HCT116 (cell line): ENCODE results near the gene MEX3B. TPM values are rescaled to one million over a fixed set of nuclear protein-coding genes. Genes with fewer than 3 reads are reported as not detected.
A peak's percentile ranks its signal among the peaks of the same experiment; 100 is the strongest.

Experiments
- ATAC-seq: fragments of 200-7000 bp; cut with Tn5 transposase; 2 replicates; pipeline ENCODE4 v1.9.1; 2020; ENCODE audit warnings: mild to moderate bottlenecking, moderate library complexity
- BruUV-seq: library from RNA; stranded (reverse); fragments of 400-500 nt; replicated peaks from 2 replicates; lab custom pipeline; 2021; lab: Mats Ljungman, UMichigan
- CTCF ChIA-PET: fragments of 300-600 bp; sonication (Branson Sonifier 250); formaldehyde crosslinking; loops from one replicate; lab custom pipeline; 2021; ENCODE audit warnings: antibody characterized with exemption; lab: Charles Lee
- POLR2A ChIA-PET: fragments of 300-600, 350-600 bp; sonication (Branson Sonifier 250); formaldehyde crosslinking; loops from one replicate; lab custom pipeline; 2021; ENCODE audit warnings: antibody characterized with exemption; lab: Charles Lee
- RAD21 ChIA-PET, 2 experiments: fragments of 300-600 bp; sonication (Branson Sonifier 250); formaldehyde crosslinking; loops; one replicate each; lab custom pipeline; 2023; ENCODE audit warnings: low total read pairs in 2 of 2; ENCODE audit not compliant: uncharacterized antibody in 2 of 2, unreplicated experiment in 2 of 2, low non-redundant PET in 1 of 2; lab: Charles Lee
- DNase-seq: peaks from one replicate; pipeline ENCODE4 v3.0.0-alpha.2; 2010; ENCODE audit warnings: low read depth, low spot score
- H2AFZ ChIP-seq: fragments of 200-600 bp; shearing (Covaris generic), sonication (generic); 2 replicates; pipeline ENCODE4 v1.6.1; 2017; ENCODE audit warnings: low read depth, mixed run types, mixed read lengths, antibody characterized with exemption, low read length; ENCODE audit not compliant: poor library complexity, severe bottlenecking
- H3K27ac ChIP-seq: 2 replicates; pipeline ENCODE4 v1.5.1; 2012; ENCODE audit warnings: low read depth, low read length
- H3K27me3 ChIP-seq: fragments of 200-600 bp; sonication (generic); 2 replicates; pipeline ENCODE4 v1.6.1; 2016; ENCODE audit warnings: mixed run types, low read length, mixed read lengths; ENCODE audit not compliant: insufficient read depth
- H3K36me3 ChIP-seq, 2 experiments: fragments of 200-500 bp in 1 of 2; fragments of 200-600 bp in 1 of 2; sonication (Bioruptor generic) in 1 of 2; sonication (generic) in 1 of 2; 2 replicates each; pipeline versions ENCODE4 v1.5.1 to v1.6.1; 2014 to 2016; ENCODE audit warnings: low read length in 2 of 2, inconsistent platforms in 1 of 2, mixed read lengths in 1 of 2, mixed run types in 1 of 2; ENCODE audit not compliant: insufficient read depth in 2 of 2, control insufficient read depth in 1 of 2
- H3K4me1 ChIP-seq, 2 experiments: fragments of 200-600 bp in 1 of 2; sonication (generic) in 1 of 2; 2 replicates each; pipeline versions ENCODE4 v1.5.1 to v1.6.1; 2012 to 2017; ENCODE audit warnings: low read length in 2 of 2, inconsistent platforms in 1 of 2, mild to moderate bottlenecking in 1 of 2, mixed read lengths in 1 of 2, mixed run types in 1 of 2, moderate library complexity in 1 of 2; ENCODE audit not compliant: insufficient read depth in 2 of 2, control insufficient read depth in 1 of 2
- H3K4me2 ChIP-seq: fragments of 200-600 bp; sonication (generic); 2 replicates; pipeline ENCODE4 v1.6.1; 2017; ENCODE audit warnings: mixed run types, low read length, mixed read lengths
- H3K4me3 ChIP-seq, 2 experiments: fragments of 200-600 bp in 1 of 2; sonication (generic) in 1 of 2; replicated peaks in 1 of 2; 2 replicates each; pipeline ENCODE4 v1.5.1; 2011 to 2016; ENCODE audit warnings: low read length in 2 of 2, control low read depth in 1 of 2, low read depth in 1 of 2, mild to moderate bottlenecking in 1 of 2, mixed read lengths in 1 of 2, mixed run types in 1 of 2
- H3K79me2 ChIP-seq: fragments of 200-600 bp; sonication (generic); 2 replicates; pipeline ENCODE4 v1.6.1; 2017; ENCODE audit warnings: mild to moderate bottlenecking, mixed run types, low read length, moderate library complexity, mixed read lengths; ENCODE audit not compliant: insufficient read depth
- H3K9ac ChIP-seq: fragments of 200-600 bp; sonication (generic); 2 replicates; pipeline ENCODE4 v1.6.1; 2016; ENCODE audit warnings: low read length, mixed read lengths
- H3K9me2 ChIP-seq: fragments of 200-600 bp; sonication (generic), shearing (Covaris generic); 2 replicates; pipeline ENCODE4 v1.6.1; 2017; ENCODE audit warnings: mixed run types, mild to moderate bottlenecking, moderate library complexity; ENCODE audit not compliant: insufficient read depth
- H3K9me3 ChIP-seq, 2 experiments: fragments of 200-500 bp in 1 of 2; fragments of 200-600 bp in 1 of 2; sonication (Bioruptor generic) in 1 of 2; sonication (generic) in 1 of 2; 2 replicates each; pipeline ENCODE4 v1.6.1; 2014 to 2017; ENCODE audit warnings: low read length in 2 of 2, mixed read lengths in 2 of 2, inconsistent platforms in 1 of 2, low read depth in 1 of 2, mild to moderate bottlenecking in 1 of 2, mixed run types in 1 of 2, moderate library complexity in 1 of 2; ENCODE audit not compliant: control insufficient read depth in 1 of 2, insufficient read depth in 1 of 2
- H4K20me1 ChIP-seq: fragments of 200-600 bp; sonication (generic), shearing (Covaris generic); 2 replicates; pipeline ENCODE4 v1.6.1; 2017; ENCODE audit warnings: mixed run types, mild to moderate bottlenecking, moderate library complexity; ENCODE audit not compliant: insufficient read depth
- CEBPB ChIP-seq: IDR thresholded peaks from 2 replicates; pipeline ENCODE4 v1.6.1; 2012; ENCODE audit warnings: low read depth
- EGR1 ChIP-seq: IDR thresholded peaks from 2 replicates; pipeline ENCODE4 v1.6.1; 2012; ENCODE audit warnings: low read depth
- EZH2 ChIP-seq: fragments of 200-600 bp; sonication (generic); IDR thresholded peaks from 2 replicates; pipeline ENCODE4 v1.6.1; 2017; ENCODE audit warnings: antibody characterized with exemption, mixed run types
- EZH2phosphoT487 ChIP-seq: fragments of 200-600 bp; IDR thresholded peaks from 2 replicates; pipeline ENCODE4 v1.6.1; 2018; ENCODE audit warnings: antibody characterized with exemption, borderline replicate concordance
- FOSL1 ChIP-seq: IDR thresholded peaks from 2 replicates; pipeline ENCODE4 v1.6.1; 2012; ENCODE audit warnings: low read depth
- JUND ChIP-seq: IDR thresholded peaks from 2 replicates; pipeline ENCODE4 v1.6.1; 2012
- POLR2A ChIP-seq: IDR thresholded peaks from 2 replicates; pipeline ENCODE4 v1.7.0; 2011; ENCODE audit warnings: borderline replicate concordance; ENCODE audit not compliant: insufficient read depth, insufficient read length; ENCODE audit errors: extremely low read depth
- RAD21 ChIP-seq: IDR thresholded peaks from 2 replicates; pipeline ENCODE4 v1.6.1; 2012; ENCODE audit warnings: low read depth, mild to moderate bottlenecking
- SP1 ChIP-seq: IDR thresholded peaks from 2 replicates; pipeline ENCODE4 v1.6.1; 2012; ENCODE audit warnings: low read depth
- ZFX ChIP-seq: fragments of 450-650 bp; IDR thresholded peaks from 2 replicates; pipeline ENCODE4 v1.6.1; 2017
- ZNF274 ChIP-seq: fragments of 200-500 bp; sonication (Bioruptor generic); IDR thresholded peaks from 2 replicates; pipeline ENCODE4 v1.6.1; 2014; ENCODE audit warnings: mild to moderate bottlenecking, low read depth, low read length, inconsistent platforms
- intact Hi-C: fragments of 100-400 bp; cut with micrococcal nuclease; formaldehyde crosslinking; loops from 2 replicates; pipeline ENCODE4 v1.10.0; 2022
- total RNA-seq: library from RNA; stranded (reverse); gene quantifications from one replicate; pipeline ENCODE4 v1.2.1, GENCODE V29; 2021; ENCODE audit not compliant: unreplicated experiment
- TF ChIP-seq, protein P1 (sequence below): IDR thresholded peaks from 2 replicates; pipeline ENCODE4 v1.6.1; 2012; ENCODE audit warnings: low read depth
- TF ChIP-seq, protein P2 (sequence below): IDR thresholded peaks from 2 replicates; pipeline ENCODE4 v1.6.1; 2012

The MEX3B gene
- total RNA-seq, 1 experiment from 2014 or later = 1.9 TPM

DNA sequence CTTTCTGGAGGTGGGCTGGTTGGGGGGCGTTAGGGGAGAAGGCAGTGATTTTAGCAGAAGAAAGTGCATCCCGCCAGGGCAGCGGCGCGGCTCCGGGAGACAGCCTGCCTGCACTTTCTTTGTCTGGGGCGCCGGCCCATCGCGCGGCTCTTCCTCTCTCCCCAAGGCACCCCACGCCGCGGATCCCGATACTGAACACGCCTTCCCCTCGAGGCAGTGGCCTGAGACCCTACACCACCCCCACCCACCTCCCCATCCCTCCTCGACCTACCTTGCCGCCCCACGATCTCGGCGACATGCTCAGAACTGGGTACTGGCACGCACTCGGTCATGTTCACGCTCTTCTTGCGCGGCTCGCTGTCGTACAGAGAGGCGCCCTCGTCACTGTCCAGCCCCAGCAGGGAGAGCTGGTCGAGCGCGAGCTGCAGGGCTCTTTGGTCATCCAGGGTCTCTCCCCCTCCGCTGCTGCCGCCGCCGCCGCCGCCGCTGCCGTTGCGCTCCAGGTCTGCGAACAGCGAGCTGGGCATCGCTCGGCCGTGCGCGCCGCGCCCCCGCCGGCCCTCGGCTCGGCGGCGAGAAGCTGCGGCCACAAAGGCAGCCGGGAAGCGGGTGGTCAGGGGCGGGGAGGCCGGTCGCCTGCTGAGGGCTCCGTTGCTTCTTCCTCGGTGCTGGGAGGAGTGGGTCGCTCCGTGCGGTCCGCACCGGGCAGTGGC is 483 bp downstream of the MEX3B start:
- peaks cover 14 to 21% of the 10 kb centered on the region in 2 experiments for H3K4me1 ChIP-seq
- TF ChIP-seq SP1 (no peak), FOSL1 (no peak), POLR2A (no peak), JUND (no peak), EZH2phosphoT487 (no peak), EZH2 (no peak), ZNF274 (no peak), RAD21 (no peak), ZFX (no peak), CEBPB (no peak), EGR1 (no peak)
- TF ChIP-seq, protein P1, sequence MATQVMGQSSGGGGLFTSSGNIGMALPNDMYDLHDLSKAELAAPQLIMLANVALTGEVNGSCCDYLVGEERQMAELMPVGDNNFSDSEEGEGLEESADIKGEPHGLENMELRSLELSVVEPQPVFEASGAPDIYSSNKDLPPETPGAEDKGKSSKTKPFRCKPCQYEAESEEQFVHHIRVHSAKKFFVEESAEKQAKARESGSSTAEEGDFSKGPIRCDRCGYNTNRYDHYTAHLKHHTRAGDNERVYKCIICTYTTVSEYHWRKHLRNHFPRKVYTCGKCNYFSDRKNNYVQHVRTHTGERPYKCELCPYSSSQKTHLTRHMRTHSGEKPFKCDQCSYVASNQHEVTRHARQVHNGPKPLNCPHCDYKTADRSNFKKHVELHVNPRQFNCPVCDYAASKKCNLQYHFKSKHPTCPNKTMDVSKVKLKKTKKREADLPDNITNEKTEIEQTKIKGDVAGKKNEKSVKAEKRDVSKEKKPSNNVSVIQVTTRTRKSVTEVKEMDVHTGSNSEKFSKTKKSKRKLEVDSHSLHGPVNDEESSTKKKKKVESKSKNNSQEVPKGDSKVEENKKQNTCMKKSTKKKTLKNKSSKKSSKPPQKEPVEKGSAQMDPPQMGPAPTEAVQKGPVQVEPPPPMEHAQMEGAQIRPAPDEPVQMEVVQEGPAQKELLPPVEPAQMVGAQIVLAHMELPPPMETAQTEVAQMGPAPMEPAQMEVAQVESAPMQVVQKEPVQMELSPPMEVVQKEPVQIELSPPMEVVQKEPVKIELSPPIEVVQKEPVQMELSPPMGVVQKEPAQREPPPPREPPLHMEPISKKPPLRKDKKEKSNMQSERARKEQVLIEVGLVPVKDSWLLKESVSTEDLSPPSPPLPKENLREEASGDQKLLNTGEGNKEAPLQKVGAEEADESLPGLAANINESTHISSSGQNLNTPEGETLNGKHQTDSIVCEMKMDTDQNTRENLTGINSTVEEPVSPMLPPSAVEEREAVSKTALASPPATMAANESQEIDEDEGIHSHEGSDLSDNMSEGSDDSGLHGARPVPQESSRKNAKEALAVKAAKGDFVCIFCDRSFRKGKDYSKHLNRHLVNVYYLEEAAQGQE = no peak
- TF ChIP-seq, protein P2, sequence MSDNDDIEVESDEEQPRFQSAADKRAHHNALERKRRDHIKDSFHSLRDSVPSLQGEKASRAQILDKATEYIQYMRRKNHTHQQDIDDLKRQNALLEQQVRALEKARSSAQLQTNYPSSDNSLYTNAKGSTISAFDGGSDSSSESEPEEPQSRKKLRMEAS = no peak; the same call in 1 of the 2 replicates
- RAD21 ChIA-PET = no interaction called here
- H3K27ac ChIP-seq = peak overlapping the region; percentile 80
- no TSS peak for BruUV-seq
- H2AFZ ChIP-seq = no peak overlapping the region
- ATAC-seq = peak; percentile 12
- no peaks in the 10 kb centered on the region for H3K9me2 ChIP-seq
- no peaks in the 10 kb centered on the region for H3K27me3 ChIP-seq
- peak overlapping the region; percentile 61 to 71 for H3K4me3 ChIP-seq
- peak overlapping the region; percentile 98 for H3K4me2 ChIP-seq
- H3K9ac ChIP-seq = peak overlapping the region; percentile 43
- H3K79me2 ChIP-seq = no peaks in the 10 kb centered on the region
- CTCF ChIA-PET = interaction anchor here (0.6 to 2.1 kb wide), 3 partner anchors 32 to 802 kb away, joined by 3 to 6 read pairs (median 3); no protein-coding TSS in a partner anchor
- no peaks in the 10 kb centered on the region for H4K20me1 ChIP-seq
- no peaks in the 10 kb centered on the region for H3K9me3 ChIP-seq
- intact Hi-C loops = no loop called here
- POLR2A ChIA-PET = no interaction called here
- H3K36me3 ChIP-seq = peaks cover 0 to 5% of the 10 kb centered on the region in 2 experiments; a peak in 2 of 4 replicates
- DNase-seq = no peak
